GM12878 (cell line): ENCODE results near the gene TGFBRAP1. TPM values are rescaled to one million over a fixed set of nuclear protein-coding genes. Genes with fewer than 3 reads are reported as not detected.

Experiments used
- ATAC-seq: fragments of 200-7000 bp; cut with Tn5 transposase; 3 replicates; pipeline ENCODE4 v1.9.1; 2020; ENCODE audit warnings: mild to moderate bottlenecking, moderate library complexity
- BruUV-seq: library from RNA; stranded (reverse); fragments of 400-500 nt; replicated peaks from 2 replicates; lab custom pipeline; 2021; lab: Mats Ljungman, UMichigan
- CTCF ChIA-PET: fragments of 300-600 bp; sonication (Branson Sonifier 250); formaldehyde crosslinking; extraction: SDS; loops from one replicate; lab custom pipeline; 2021; ENCODE audit warnings: inconsistent platforms; lab: Yijun Ruan, JAX
- POLR2A ChIA-PET: fragments of 350-600 bp; formaldehyde crosslinking; extraction: SDS; loops from one replicate; lab custom pipeline; 2021; ENCODE audit warnings: inconsistent platforms; lab: Charles Lee
- RAD21 ChIA-PET: fragments of 300-600 bp; sonication (Branson Sonifier 250); formaldehyde crosslinking; loops from one replicate; lab custom pipeline; 2023; ENCODE audit warnings: antibody characterized with exemption; ENCODE audit not compliant: unreplicated experiment; lab: Charles Lee
- SMC1A ChIA-PET: fragments of 300-600 bp; sonication (Branson Sonifier 250); formaldehyde crosslinking; loops from one replicate; lab custom pipeline; 2023; ENCODE audit not compliant: unreplicated experiment, uncharacterized antibody; lab: Charles Lee
- DNase-seq: peaks from one replicate; pipeline ENCODE4 v3.0.0-alpha.2; 2011; ENCODE audit warnings: low read depth, low spot score
- FAIRE-seq: peaks from 3 replicates; lab custom pipeline; 2011; peaks lifted over from hg19 to GRCh38; lab: Jason Lieb, UNC
- H2AFZ ChIP-seq: 2 replicates; pipeline ENCODE4 v1.6.0; 2011; ENCODE audit warnings: low read depth, low read length, control low read depth; ENCODE audit not compliant: control insufficient read depth
- H3K27ac ChIP-seq: 2 replicates; pipeline ENCODE4 v1.5.1; 2011; ENCODE audit warnings: control low read depth; ENCODE audit not compliant: control insufficient read depth, insufficient read depth
- H3K27me3 ChIP-seq, 2 experiments: replicated peaks in 1 of 2; 2 replicates each; pipeline versions ENCODE4 v1.6.0 to v1.6.1; 2011; ENCODE audit warnings: low read length in 1 of 2; ENCODE audit not compliant: control insufficient read depth in 2 of 2, insufficient read depth in 2 of 2
- H3K36me3 ChIP-seq, 2 experiments: 2 replicates each; pipeline ENCODE4 v1.5.1; 2011; ENCODE audit warnings: low read length in 1 of 2; ENCODE audit not compliant: control insufficient read depth in 2 of 2, insufficient read depth in 2 of 2
- H3K4me1 ChIP-seq: 2 replicates; pipeline ENCODE4 v1.6.1; 2011; ENCODE audit warnings: mild to moderate bottlenecking, low read length, moderate library complexity, mixed read lengths; ENCODE audit not compliant: control insufficient read depth, insufficient read depth
- H3K4me2 ChIP-seq: 2 replicates; pipeline ENCODE4 v1.6.0; 2011; ENCODE audit warnings: control low read depth; ENCODE audit not compliant: control insufficient read depth, insufficient read depth
- H3K4me3 ChIP-seq: fragments of 200-600 bp; sonication (generic); 2 replicates; pipeline ENCODE4 v1.5.1; 2016
- H3K79me2 ChIP-seq: 2 replicates; pipeline ENCODE4 v1.6.0; 2011; ENCODE audit warnings: low read length; ENCODE audit not compliant: control insufficient read depth, insufficient read depth
- H3K9ac ChIP-seq: 2 replicates; pipeline ENCODE4 v1.8.0; 2011; ENCODE audit warnings: low read length, control low read depth, mixed read lengths; ENCODE audit not compliant: control insufficient read depth, insufficient read depth
- H3K9me3 ChIP-seq: replicated peaks from 3 replicates; pipeline ENCODE4 v1.5.1; 2011; ENCODE audit warnings: mild to moderate bottlenecking, low read length; ENCODE audit not compliant: control insufficient read depth, insufficient read depth
- H4K20me1 ChIP-seq: 2 replicates; pipeline ENCODE4 v1.6.0; 2011; ENCODE audit not compliant: control insufficient read depth, insufficient read depth
- BACH1 ChIP-seq: fragments of 450-650 bp; IDR thresholded peaks from 2 replicates; pipeline ENCODE4 v1.6.1; 2017; ENCODE audit warnings: mild to moderate bottlenecking, borderline replicate concordance
- BMI1 ChIP-seq: fragments of 450-650 bp; IDR thresholded peaks from 2 replicates; pipeline ENCODE4 v1.6.1; 2016; ENCODE audit warnings: mild to moderate bottlenecking, moderate library complexity, borderline replicate concordance
- CBX5 ChIP-seq: sonication (generic); IDR thresholded peaks from 2 replicates; pipeline ENCODE4 v1.6.1; 2016; ENCODE audit warnings: low read depth, moderate library complexity, mild to moderate bottlenecking, inconsistent platforms
- IKZF1 ChIP-seq: fragments of 450-650 bp; conservative IDR thresholded peaks from 2 replicates; pipeline ENCODE4 v1.6.1; 2017; ENCODE audit warnings: antibody characterized with exemption, mild to moderate bottlenecking
- JUNB ChIP-seq: IDR thresholded peaks from 2 replicates; pipeline ENCODE4 v1.6.1; 2016; ENCODE audit warnings: antibody characterized with exemption, mild to moderate bottlenecking
- MEF2B ChIP-seq: fragments of 450-650 bp; IDR thresholded peaks from 2 replicates; pipeline ENCODE4 v1.6.1; 2018; ENCODE audit warnings: mild to moderate bottlenecking, moderate library complexity; ENCODE audit not compliant: partially characterized antibody, poor library complexity, severe bottlenecking
- MYC ChIP-seq: IDR thresholded peaks from 2 replicates; pipeline ENCODE4 v1.6.1; 2011; ENCODE audit warnings: mild to moderate bottlenecking, low read length, moderate library complexity, inconsistent platforms; ENCODE audit not compliant: insufficient read depth, insufficient replicate concordance, insufficient read length, severe bottlenecking
- NR2C1 ChIP-seq: fragments of 450-650 bp; IDR thresholded peaks from 2 replicates; pipeline ENCODE4 v1.6.1; 2017; ENCODE audit warnings: antibody characterized with exemption, mild to moderate bottlenecking, moderate library complexity
- NRF1 ChIP-seq: conservative IDR thresholded peaks from 2 replicates; pipeline ENCODE4 v1.6.1; 2011; ENCODE audit warnings: mild to moderate bottlenecking, low read depth, low read length, improper control_type of control experiment
- POLR2AphosphoS2 ChIP-seq: IDR thresholded peaks from 2 replicates; pipeline ENCODE4 v1.6.1; 2011; ENCODE audit warnings: low read depth, mild to moderate bottlenecking, low read length, improper control_type of control experiment, moderate library complexity
- RAD21 ChIP-seq: IDR thresholded peaks from 2 replicates; pipeline ENCODE4 v1.6.1; 2011; ENCODE audit warnings: mild to moderate bottlenecking, low read depth, low read length, moderate library complexity; ENCODE audit not compliant: insufficient read depth
- SUPT20H ChIP-seq: IDR thresholded peaks from 2 replicates; pipeline ENCODE4 v1.6.1; 2011; ENCODE audit warnings: low read depth, mild to moderate bottlenecking, low read length, moderate library complexity, borderline replicate concordance; ENCODE audit not compliant: control insufficient read depth
- ZSCAN29 ChIP-seq: fragments of 450-650 bp; IDR thresholded peaks from 2 replicates; pipeline ENCODE4 v1.6.1; 2017; ENCODE audit warnings: mild to moderate bottlenecking, moderate library complexity
- ZZZ3 ChIP-seq: IDR thresholded peaks from 2 replicates; pipeline ENCODE4 v1.6.1; 2011; ENCODE audit warnings: low read depth; ENCODE audit not compliant: control insufficient read depth, insufficient read length
- WGBS: methylation state at CpG from one replicate; pipeline ENCODE4 v1.1.6; 2016; ENCODE audit warnings: low lambda C conversion rate; ENCODE audit not compliant: insufficient replicate concordance, insufficient coverage; ENCODE audit errors: missing lambda C conversion rate; 5-methylcytosine and 5-hydroxymethylcytosine counted together
- in situ Hi-C: fragments of 300-500 bp; cut with MboI; formaldehyde crosslinking; loops from 9 replicates; pipeline ENCODE4 v1.14.3; 2018; ENCODE audit warnings: mixed read lengths
- intact Hi-C: fragments of 100-400 bp; cut with micrococcal nuclease; formaldehyde crosslinking; loops from one replicate; pipeline ENCODE4 v1.14.2; 2022; ENCODE audit not compliant: unreplicated experiment
- polyA plus RNA-seq, 11 experiments: library from polyadenylated mRNA; depleted of rRNA in 4 of 11; unstranded in 6 of 11; stranded (reverse) in 5 of 11; fragments of >200 nt; fragmentation: Nextera tagmentation in 4 of 11; fragmentation: Illumina TruSeq in 1 of 11; extraction: Ambion mirVana in 4 of 11; extraction: Trizol in 1 of 11; gene quantifications; 1 replicate in 1 of 11; 2 replicates in 10 of 11; pipeline versions ENCODE4 v1.2.1 to v1.2.3, GENCODE V29; 2011 to 2016; ENCODE audit warnings: inconsistent platforms in 2 of 11, missing spikeins in 2 of 11, low read depth in 1 of 11
- total RNA-seq, 4 experiments: library from RNA; depleted of rRNA in 3 of 4; stranded (reverse); fragments of >200 nt in 3 of 4; fragmentation: Illumina TruSeq in 1 of 4; extraction: Trizol in 1 of 4; gene quantifications; 2 replicates each; pipeline versions ENCODE4 v1.2.1 to v1.2.3, GENCODE V29; 2013 to 2021
- TF ChIP-seq, protein P1 (sequence below): IDR thresholded peaks from 2 replicates; pipeline ENCODE4 v1.6.1; 2012; ENCODE audit warnings: low read length, inconsistent platforms
- TF ChIP-seq, protein P2 (sequence below): fragments of 150-350 bp; IDR thresholded peaks from 2 replicates; pipeline ENCODE4 v1.6.1; 2014; ENCODE audit warnings: mild to moderate bottlenecking, low read depth, low read length

Gene TGFBRAP1
- total and polyA plus RNA-seq, 10 of the 15 experiments (the other 5 are each of a cell fraction or from before 2014, with no cell fraction given) = 7.9 to 37.4 (median 23.7) TPM

- ATAC-seq (no peak), FAIRE-seq (no peak), DNase-seq (no peak)
- Histone ChIP-seq H3K9me3 (no peaks in the 10 kb centered on the region), H3K4me3 (no peak overlapping the region), H3K27ac (peak overlapping the region; percentile 6), H3K4me1 (peaks cover 21% of the 10 kb centered on the region), H3K4me2 (peak overlapping the region; percentile 50), H3K79me2 (peaks cover 86% of the 10 kb centered on the region), H3K9ac (no peak overlapping the region), H2AFZ (no peak overlapping the region), H3K27me3 (no peaks in the 10 kb centered on the region), H4K20me1 (no peaks in the 10 kb centered on the region), H3K36me3 (peaks cover 0 to 8% of the 10 kb centered on the region in 2 experiments; a peak in 2 of 4 replicates)
- WGBS = 98% methylated on average over 4 of the region's 4 CpGs
- ChIA-PET RAD21 (no interaction called here), SMC1A (interaction anchor here (0.6 to 1.2 kb wide), 2 partner anchors 9 to 11 kb away, joined by 4 to 6 read pairs; no protein-coding TSS in a partner anchor), POLR2A (no interaction called here), CTCF (interaction anchor here (0.6 to 1.8 kb wide), 3 partner anchors 14 to 87 kb away, joined by 3 to 4 read pairs (median 3); no protein-coding TSS in a partner anchor)
- in situ Hi-C loops = no loop called here
- TF ChIP-seq RAD21 = no peak
- TF ChIP-seq CBX5 = no peak
- TF ChIP-seq ZSCAN29 = no peak
- no peak for TF ChIP-seq NR2C1
- no peak for TF ChIP-seq JUNB
- TF ChIP-seq SUPT20H = no peak
- no peak for TF ChIP-seq BMI1
- TF ChIP-seq, protein P1, sequence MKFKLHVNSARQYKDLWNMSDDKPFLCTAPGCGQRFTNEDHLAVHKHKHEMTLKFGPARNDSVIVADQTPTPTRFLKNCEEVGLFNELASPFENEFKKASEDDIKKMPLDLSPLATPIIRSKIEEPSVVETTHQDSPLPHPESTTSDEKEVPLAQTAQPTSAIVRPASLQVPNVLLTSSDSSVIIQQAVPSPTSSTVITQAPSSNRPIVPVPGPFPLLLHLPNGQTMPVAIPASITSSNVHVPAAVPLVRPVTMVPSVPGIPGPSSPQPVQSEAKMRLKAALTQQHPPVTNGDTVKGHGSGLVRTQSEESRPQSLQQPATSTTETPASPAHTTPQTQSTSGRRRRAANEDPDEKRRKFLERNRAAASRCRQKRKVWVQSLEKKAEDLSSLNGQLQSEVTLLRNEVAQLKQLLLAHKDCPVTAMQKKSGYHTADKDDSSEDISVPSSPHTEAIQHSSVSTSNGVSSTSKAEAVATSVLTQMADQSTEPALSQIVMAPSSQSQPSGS = no peak
- TF ChIP-seq, protein P2, sequence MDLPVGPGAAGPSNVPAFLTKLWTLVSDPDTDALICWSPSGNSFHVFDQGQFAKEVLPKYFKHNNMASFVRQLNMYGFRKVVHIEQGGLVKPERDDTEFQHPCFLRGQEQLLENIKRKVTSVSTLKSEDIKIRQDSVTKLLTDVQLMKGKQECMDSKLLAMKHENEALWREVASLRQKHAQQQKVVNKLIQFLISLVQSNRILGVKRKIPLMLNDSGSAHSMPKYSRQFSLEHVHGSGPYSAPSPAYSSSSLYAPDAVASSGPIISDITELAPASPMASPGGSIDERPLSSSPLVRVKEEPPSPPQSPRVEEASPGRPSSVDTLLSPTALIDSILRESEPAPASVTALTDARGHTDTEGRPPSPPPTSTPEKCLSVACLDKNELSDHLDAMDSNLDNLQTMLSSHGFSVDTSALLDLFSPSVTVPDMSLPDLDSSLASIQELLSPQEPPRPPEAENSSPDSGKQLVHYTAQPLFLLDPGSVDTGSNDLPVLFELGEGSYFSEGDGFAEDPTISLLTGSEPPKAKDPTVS = no peak
- no peak for TF ChIP-seq NRF1
- no peak for TF ChIP-seq MEF2B
- TF ChIP-seq POLR2AphosphoS2 = no peak
- TF ChIP-seq BACH1 = no peak
- no peak for TF ChIP-seq MYC
- TF ChIP-seq ZZZ3 = no peak
- no peak for TF ChIP-seq IKZF1
- no TSS peak for BruUV-seq
- intact Hi-C loops = no loop called here
Observed at GRCh38 chr2:105324732-105325131, 4.8 kb downstream of the TGFBRAP1 start.
